GM19351 (cell line): ENCODE data around the gene HOXD13.

Source experiments
- ATAC-seq: cut with Tn5 transposase; IDR thresholded peaks from one replicate; pipeline ENCODE4 v1.9.1; 2021; ENCODE audit warnings: mild to moderate bottlenecking, moderate library complexity; ENCODE audit not compliant: unreplicated experiment

HOXD13 gene

GRCh38 chr2:176130957-176131847 is 38.7 kb downstream of the HOXD13 start:
- ATAC-seq = no peak

- ATAC-seq = no peak
Observed at GRCh38 chr2:176131848-176132158, 39.3 kb downstream of the HOXD13 start.

GRCh38 chr2:176132205-176133171 is 40.0 kb downstream of the HOXD13 start:
- no peak for ATAC-seq

- ATAC-seq = no peak
Observed at GRCh38 chr2:176133389-176133788, 40.9 kb downstream of the HOXD13 start.

- ATAC-seq = no peak
Observed at GRCh38 chr2:176134035-176134434, 41.5 kb downstream of the HOXD13 start.

GRCh38 chr2:176135035-176135440 is 42.5 kb downstream of the HOXD13 start:
- ATAC-seq = no peak

GRCh38 chr2:176136374-176137251 is 44.1 kb downstream of the HOXD13 start:
- ATAC-seq = no peak

GRCh38 chr2:176137252-176137580 is 44.7 kb downstream of the HOXD13 start:
- ATAC-seq = no peak

DNA sequence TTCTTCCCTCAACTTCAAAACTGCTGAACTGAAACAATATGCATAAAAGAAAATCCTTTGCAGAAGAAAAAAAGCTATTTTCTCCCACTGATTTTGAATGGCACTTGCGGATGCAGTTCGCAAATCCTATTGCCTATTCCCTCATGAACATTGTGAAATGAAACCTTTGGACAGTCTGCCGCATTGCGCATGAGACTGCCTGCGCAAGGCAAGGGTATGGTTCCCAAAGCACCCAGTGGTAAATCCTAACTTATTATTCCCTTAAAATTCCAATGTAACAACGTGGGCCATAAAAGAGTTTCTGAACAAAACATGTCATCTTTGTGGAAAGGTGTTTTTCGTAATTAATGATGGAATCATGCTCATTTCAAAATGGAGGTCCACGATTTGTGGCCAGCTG is 45.4 kb downstream of the HOXD13 start:
- ATAC-seq = no peak

DNA sequence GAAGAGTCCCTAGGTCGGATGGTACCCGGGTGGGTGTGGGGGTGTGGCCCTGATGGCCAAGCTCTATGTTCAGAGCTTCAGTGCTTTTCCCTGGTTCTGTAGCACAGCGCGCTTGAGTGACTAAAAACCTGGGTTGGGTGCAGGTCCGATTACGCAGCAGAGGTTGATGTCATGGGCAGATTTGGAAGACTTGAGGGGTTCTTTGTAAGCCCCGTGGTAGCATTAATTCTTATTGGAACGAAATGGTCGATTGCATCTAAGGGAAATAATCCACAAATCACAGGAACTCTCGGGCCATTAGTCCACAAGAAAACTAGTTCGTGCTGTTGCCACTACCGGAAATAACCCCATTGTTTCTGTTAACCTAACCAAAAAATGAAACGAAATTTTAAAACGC is 46.0 kb downstream of the HOXD13 start:
- ATAC-seq = no peak

GRCh38 chr2:176138923-176139660 is 46.6 kb downstream of the HOXD13 start:
- ATAC-seq = no peak

DNA sequence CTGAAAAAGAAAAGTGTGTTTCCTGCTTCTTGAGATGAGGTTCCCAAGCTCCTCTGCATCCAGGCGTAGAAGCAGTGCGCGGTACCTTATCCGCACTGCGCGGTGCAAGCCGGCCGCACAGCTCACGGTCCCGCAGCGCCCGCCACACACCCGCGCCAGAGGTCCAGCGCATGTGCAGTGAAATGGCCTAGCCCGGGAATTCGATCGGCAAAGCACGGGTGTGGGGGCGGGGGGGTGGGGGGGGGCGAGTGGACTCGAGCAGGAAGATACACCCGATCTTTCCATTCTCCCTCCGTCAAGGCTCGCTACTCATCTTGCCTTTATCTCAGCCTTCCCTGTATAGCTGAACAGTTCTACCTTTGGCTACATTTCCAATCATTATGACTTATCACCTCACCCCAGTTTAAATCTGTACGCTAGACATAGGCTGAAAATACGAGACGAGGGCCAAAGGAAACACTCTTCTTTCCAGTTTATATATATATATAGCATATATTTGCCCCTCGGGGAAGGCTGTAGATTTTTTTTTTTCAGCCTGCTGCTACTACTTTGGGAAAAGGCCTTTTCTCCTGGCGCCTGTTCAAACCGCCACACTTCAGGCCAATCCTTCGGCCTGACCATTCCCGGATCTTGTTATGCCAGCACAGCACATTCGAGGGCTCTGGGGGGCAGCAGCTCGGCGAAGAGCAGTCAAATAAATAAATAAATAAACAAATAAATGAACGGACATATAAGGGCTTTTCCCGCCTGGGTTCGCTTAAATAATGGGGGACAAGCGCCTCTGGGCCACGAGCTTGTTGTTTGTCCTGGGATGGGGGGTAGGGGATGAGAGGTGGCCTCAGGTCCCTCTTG is 47.4 kb downstream of the HOXD13 start:
- ATAC-seq = peak; percentile 4

DNA sequence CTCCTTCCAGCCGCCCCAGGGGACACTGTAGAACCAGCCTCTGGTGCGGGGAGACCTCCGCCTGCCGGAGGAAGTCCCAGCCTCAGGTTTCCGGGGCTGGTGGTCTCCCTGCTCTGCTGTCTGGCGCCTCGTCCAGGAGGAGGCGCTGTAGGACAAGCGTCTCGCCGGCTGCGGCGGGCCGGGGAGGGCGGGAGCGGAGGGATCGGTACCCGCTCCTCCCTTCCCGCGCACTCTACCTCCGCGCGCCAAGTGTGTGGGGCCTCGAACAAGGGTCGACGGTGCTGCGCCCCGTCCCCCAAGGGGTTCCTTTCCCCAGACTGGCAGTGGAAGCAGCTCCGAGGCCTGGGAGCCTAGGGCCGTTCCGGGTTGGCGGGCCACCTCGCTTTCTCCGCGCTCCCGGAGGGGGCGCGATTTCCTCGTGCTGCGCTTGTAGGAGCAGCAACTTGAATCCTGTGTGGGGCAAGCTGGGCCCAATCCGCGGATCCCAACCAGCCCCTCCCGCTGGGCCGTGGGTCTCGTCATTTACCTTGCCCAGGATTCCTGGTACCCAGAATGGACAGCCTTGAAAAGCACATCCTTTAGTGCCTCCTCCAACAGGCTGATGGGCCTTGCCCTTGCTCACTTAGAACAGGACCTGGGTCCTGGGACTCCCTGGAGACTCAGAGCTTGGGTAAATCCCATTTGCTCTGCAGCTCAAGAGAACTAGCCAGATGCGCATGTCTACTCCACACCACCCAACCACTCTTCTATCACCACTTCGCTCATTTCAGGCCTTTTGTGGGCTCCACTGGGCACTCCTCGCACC is 48.2 kb downstream of the HOXD13 start:
- ATAC-seq = peak; percentile 93

DNA sequence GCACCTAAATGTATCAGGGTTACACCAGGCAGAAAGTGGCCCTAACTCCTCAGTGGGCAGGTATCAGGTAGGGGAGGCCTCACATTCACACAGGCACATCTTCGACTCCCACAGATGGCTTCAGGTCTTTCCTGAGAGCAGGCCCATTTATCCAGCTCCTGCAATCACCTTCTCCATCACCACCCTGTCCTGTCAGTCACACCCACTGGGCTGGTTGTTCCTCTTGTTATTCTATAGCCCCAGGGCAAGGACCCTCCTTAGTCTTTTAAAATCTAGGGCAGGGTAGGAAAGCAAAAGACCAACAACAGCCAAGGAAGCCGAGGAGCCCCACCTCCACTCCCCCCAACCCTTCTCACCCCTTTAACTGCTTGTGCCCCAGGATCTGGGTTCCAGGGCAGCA is 49.8 kb downstream of the HOXD13 start:
- ATAC-seq = no peak
